Endothelial cell of umbilical vein (primary cell): ENCODE measurements around the gene RABL3. TPM values are rescaled to one million over a fixed set of nuclear protein-coding genes. Genes with fewer than 3 reads are reported as not detected.

Experiments
- BruUV-seq: library from RNA; stranded (reverse); fragments of 400-500 nt; replicated peaks from 2 replicates; lab custom pipeline; 2021; lab: Mats Ljungman, UMichigan
- CTCF ChIA-PET: fragments of 300-600, 350-600 bp; sonication (Branson Sonifier 250); formaldehyde crosslinking; loops from one replicate; lab custom pipeline; 2021; ENCODE audit warnings: antibody characterized with exemption, inconsistent platforms; lab: Charles Lee
- POLR2A ChIA-PET: fragments of 300-600, 350-600 bp; sonication (Branson Sonifier 250); formaldehyde crosslinking; loops from one replicate; lab custom pipeline; 2021; ENCODE audit warnings: antibody characterized with exemption, inconsistent platforms; lab: Charles Lee
- DNase-seq: peaks from one replicate; pipeline ENCODE4 v3.0.0-alpha.2; 2011; ENCODE audit warnings: low read depth, low spot score
- FAIRE-seq: peaks from 2 replicates; lab custom pipeline; 2011; peaks lifted over from hg19 to GRCh38; lab: Jason Lieb, UNC
- H2AFZ ChIP-seq: 2 replicates; pipeline ENCODE4 v1.6.0; 2012; ENCODE audit warnings: low read depth, low read length, control low read depth, inconsistent platforms
- H3K27ac ChIP-seq: 2 replicates; pipeline ENCODE4 v1.5.1; 2011; ENCODE audit warnings: low read depth, mild to moderate bottlenecking, control low read depth, low read length, moderate library complexity; ENCODE audit not compliant: insufficient read depth
- H3K27me3 ChIP-seq, 2 experiments: 2 replicates each; pipeline versions ENCODE4 v1.6.0 to v1.6.1; 2011; ENCODE audit warnings: low read length in 2 of 2, mixed read lengths in 1 of 2; ENCODE audit not compliant: control insufficient read depth in 2 of 2, insufficient read depth in 2 of 2
- H3K36me3 ChIP-seq, 2 experiments: 2 replicates in 1 of 2; 3 replicates in 1 of 2; pipeline ENCODE4 v1.5.1; 2011; ENCODE audit warnings: low read length in 2 of 2, mild to moderate bottlenecking in 1 of 2, moderate library complexity in 1 of 2; ENCODE audit not compliant: control insufficient read depth in 2 of 2, insufficient read depth in 2 of 2; ENCODE audit errors: extremely low read depth in 1 of 2
- H3K4me1 ChIP-seq: 3 replicates; pipeline ENCODE4 v1.5.1; 2011; ENCODE audit warnings: mild to moderate bottlenecking, low read length; ENCODE audit not compliant: control insufficient read depth, insufficient read depth; ENCODE audit errors: extremely low read depth
- H3K4me2 ChIP-seq: 2 replicates; pipeline ENCODE4 v1.6.1; 2011; ENCODE audit warnings: low read length, control low read depth, mixed read lengths; ENCODE audit not compliant: insufficient read depth
- H3K4me3 ChIP-seq, 3 experiments: fragments of 200-600 bp in 1 of 3; sonication (generic), shearing (Covaris generic) in 1 of 3; replicated peaks in 1 of 3; 2 replicates each; pipeline ENCODE4 v1.5.1; 2011 to 2016; ENCODE audit warnings: control low read depth in 3 of 3, low read length in 3 of 3, mild to moderate bottlenecking in 2 of 3, inconsistent platforms in 1 of 3, low read depth in 1 of 3, moderate library complexity in 1 of 3; ENCODE audit not compliant: insufficient read depth in 1 of 3
- H3K79me2 ChIP-seq: 2 replicates; pipeline ENCODE4 v1.6.0; 2012; ENCODE audit warnings: low read length, inconsistent platforms; ENCODE audit not compliant: control insufficient read depth, insufficient read depth
- H3K9ac ChIP-seq: replicated peaks from 2 replicates; pipeline ENCODE3; 2011; ENCODE audit warnings: low read length, control low read depth; ENCODE audit not compliant: insufficient read depth; ENCODE audit errors: extremely low read depth
- H3K9me1 ChIP-seq: replicated peaks from 3 replicates; pipeline ENCODE4 v1.6.0; 2011; ENCODE audit warnings: mild to moderate bottlenecking, low read length; ENCODE audit not compliant: control insufficient read depth, insufficient read depth; ENCODE audit errors: extremely low read depth
- H3K9me3 ChIP-seq: replicated peaks from 2 replicates; pipeline ENCODE4 v1.5.1; 2012; ENCODE audit warnings: low read length, inconsistent platforms; ENCODE audit not compliant: control insufficient read depth, insufficient read depth
- H4K20me1 ChIP-seq: replicated peaks from 2 replicates; pipeline ENCODE3; 2011; ENCODE audit warnings: mild to moderate bottlenecking, low read length; ENCODE audit not compliant: control insufficient read depth, insufficient read depth; ENCODE audit errors: extremely low read depth
- CTCF ChIP-seq, 2 donors: IDR thresholded peaks; 1 replicate in 1 of 2; 2 replicates in 1 of 2; pipeline ENCODE4 v1.5.1; 2011; ENCODE audit warnings: low read length in 2 of 2, mild to moderate bottlenecking in 2 of 2, moderate library complexity in 2 of 2, control low read depth in 1 of 2, inconsistent platforms in 1 of 2, low read depth in 1 of 2; ENCODE audit not compliant: insufficient read depth in 1 of 2; ENCODE audit errors: extremely low read depth in 1 of 2
- EZH2 ChIP-seq: IDR thresholded peaks from 2 replicates; pipeline ENCODE4 v1.6.1; 2012; ENCODE audit warnings: borderline replicate concordance, low read depth, mild to moderate bottlenecking, moderate library complexity, low read length, inconsistent platforms; ENCODE audit not compliant: severe bottlenecking
- FOS ChIP-seq: IDR thresholded peaks from 2 replicates; pipeline ENCODE4 v1.6.1; 2011; ENCODE audit warnings: mild to moderate bottlenecking, low read length, moderate library complexity, borderline replicate concordance; ENCODE audit not compliant: insufficient read depth
- GATA2 ChIP-seq: IDR thresholded peaks from 2 replicates; pipeline ENCODE4 v1.7.0; 2011; ENCODE audit warnings: low read depth, mild to moderate bottlenecking, moderate library complexity, mixed read lengths, low read length; ENCODE audit not compliant: insufficient read length, insufficient read depth
- JUN ChIP-seq: IDR thresholded peaks from 2 replicates; pipeline ENCODE4 v1.6.1; 2011; ENCODE audit warnings: borderline replicate concordance, low read depth; ENCODE audit not compliant: insufficient read length, insufficient read depth
- MAX ChIP-seq: IDR thresholded peaks from 2 replicates; pipeline ENCODE4 v1.6.1; 2011; ENCODE audit not compliant: insufficient read depth, insufficient read length
- POLR2A ChIP-seq: IDR thresholded peaks from 2 replicates; pipeline ENCODE4 v1.6.1; 2012; ENCODE audit warnings: low read depth, mild to moderate bottlenecking, control low read depth, low read length
- POLR2AphosphoS5 ChIP-seq: IDR thresholded peaks from 2 replicates; pipeline ENCODE4 v1.6.1; 2012; ENCODE audit warnings: low read depth, mild to moderate bottlenecking, control low read depth, low read length, moderate library complexity; ENCODE audit not compliant: insufficient read depth
- dilution Hi-C: fragments of 300-500 bp; cut with MboI; formaldehyde crosslinking; loops from one replicate; pipeline ENCODE4 v1.15.0; 2019; ENCODE audit warnings: low sequenced_read_pairs; ENCODE audit not compliant: extremely low pct_ligation_motif_present
- intact Hi-C: fragments of 100-400 bp; cut with micrococcal nuclease; formaldehyde crosslinking; loops from one replicate; pipeline ENCODE4 v1.10.0; 2022
- polyA plus RNA-seq, 4 experiments: library from polyadenylated mRNA; depleted of rRNA in 3 of 4; stranded (reverse) in 3 of 4; unstranded in 1 of 4; fragments of >200 nt; gene quantifications; 2 replicates each; pipeline versions ENCODE4 v1.2.1 to v1.2.3, GENCODE V29; 2011 to 2012; ENCODE audit warnings: missing spikeins in 1 of 4
- total RNA-seq: library from RNA; stranded (reverse); gene quantifications from 2 replicates; pipeline ENCODE4 v1.2.3, GENCODE V29; 2021

Gene RABL3
- total and polyA plus RNA-seq, 2 donors (not counting 3 experiments of a cell fraction or from before 2014, with no cell fraction given), result 4.3 to 24.9 TPM

GRCh38 chr3:120752865-120753264, 10.5 kb upstream of the RABL3 start:
- peaks cover 42% of the 10 kb centered on the region for H3K79me2 ChIP-seq
- CTCF ChIA-PET, result no interaction called here
- TF ChIP-seq POLR2AphosphoS5 (no peak), GATA2 (no peak), CTCF (IDR thresholded peaks at IDR 0.05; ENCODE audit: extremely low read depth in 1 of 2, insufficient read depth in 1 of 2, low read depth in 1 of 2, low read length in 2 of 2) (no peak), POLR2A (no peak), EZH2 (no peak), FOS (no peak), JUN (no peak), MAX (no peak)
- no peaks in the 10 kb centered on the region for H3K4me1 ChIP-seq
- DNase-seq, result no peak
- no peak overlapping the region for H3K4me2 ChIP-seq
- POLR2A ChIA-PET, result no interaction called here
- FAIRE-seq, result no peak
- H2AFZ ChIP-seq, result no peak overlapping the region
- no peak overlapping the region for H3K27ac ChIP-seq
- no TSS peak for BruUV-seq
- H3K4me3 ChIP-seq, result no peak overlapping the region
- H3K27me3 ChIP-seq, result no peaks in the 10 kb centered on the region
- no peaks in the 10 kb centered on the region for H3K9me3 ChIP-seq
- intact Hi-C loops (no loop called here), dilution Hi-C loops (no loop called here)
- no peaks in the 10 kb centered on the region for H3K9me1 ChIP-seq
- peaks cover 0 to 3% of the 10 kb centered on the region in 2 experiments for H3K36me3 ChIP-seq
- no peak overlapping the region for H3K9ac ChIP-seq
- H4K20me1 ChIP-seq, result no peaks in the 10 kb centered on the region
